HepG2 (cell line): ENCODE measurements around the gene LENG1. TPM values are rescaled to one million over a fixed set of nuclear protein-coding genes. Genes with fewer than 3 reads are reported as not detected.

Experiments
- ATF5 ChIP-seq: sonication (generic); formaldehyde crosslinking; IDR thresholded peaks from 2 replicates; pipeline ENCODE4 v1.4.0; 2020; ENCODE audit warnings: mild to moderate bottlenecking, low read depth, missing genetic modification reagents
- CTCF ChIP-seq: sonication (generic); formaldehyde crosslinking; IDR thresholded peaks from 2 replicates; pipeline ENCODE4 v1.5.0; 2020; ENCODE audit warnings: mild to moderate bottlenecking, missing genetic modification reagents, moderate library complexity
- EED ChIP-seq: sonication (generic); formaldehyde crosslinking; IDR thresholded peaks from 2 replicates; pipeline ENCODE4 v1.5.0; 2020; ENCODE audit warnings: mild to moderate bottlenecking, missing genetic modification reagents
- FOSL1 ChIP-seq: sonication (generic); formaldehyde crosslinking; IDR thresholded peaks from 2 replicates; pipeline ENCODE4 v1.9.0; 2021; ENCODE audit warnings: missing genetic modification reagents, borderline replicate concordance
- MTA1 ChIP-seq: sonication (generic); formaldehyde crosslinking; IDR thresholded peaks from 2 replicates; pipeline ENCODE4 v1.4.0; 2020; ENCODE audit warnings: missing genetic modification reagents, mild to moderate bottlenecking, borderline replicate concordance
- MTF2 ChIP-seq: sonication (generic); formaldehyde crosslinking; IDR thresholded peaks from 2 replicates; pipeline ENCODE4 v1.5.0; 2020; ENCODE audit warnings: missing genetic modification reagents, borderline replicate concordance
- MYC ChIP-seq: sonication (generic); formaldehyde crosslinking; IDR thresholded peaks from 2 replicates; pipeline ENCODE4 v1.9.0; 2021; ENCODE audit warnings: missing genetic modification reagents, borderline replicate concordance
- POGZ ChIP-seq: sonication (generic); formaldehyde crosslinking; IDR thresholded peaks from 2 replicates; pipeline ENCODE4 v1.4.0; 2020; ENCODE audit warnings: mild to moderate bottlenecking, missing genetic modification reagents
- STAG1 ChIP-seq: sonication (generic); formaldehyde crosslinking; IDR thresholded peaks from 2 replicates; pipeline ENCODE4 v1.4.0; 2020; ENCODE audit warnings: missing genetic modification reagents
- TFAP4 ChIP-seq: sonication (generic); IDR thresholded peaks from 2 replicates; pipeline ENCODE4 v1.6.1; 2016; ENCODE audit warnings: low read depth, borderline replicate concordance
- TSC22D2 ChIP-seq: sonication (generic); formaldehyde crosslinking; IDR thresholded peaks from 2 replicates; pipeline ENCODE4 v1.5.1; 2020; ENCODE audit warnings: missing genetic modification reagents, mild to moderate bottlenecking, borderline replicate concordance
- ZFP36L2 ChIP-seq: sonication (generic); formaldehyde crosslinking; IDR thresholded peaks from 2 replicates; pipeline ENCODE4 v1.4.0; 2020; ENCODE audit warnings: missing genetic modification reagents
- ZFP62 ChIP-seq: sonication (generic); formaldehyde crosslinking; IDR thresholded peaks from 2 replicates; pipeline ENCODE4 v1.4.0; 2020; ENCODE audit warnings: missing genetic modification reagents
- ZNF224 ChIP-seq: sonication (generic); formaldehyde crosslinking; IDR thresholded peaks from 2 replicates; pipeline ENCODE4 v1.5.0; 2020; ENCODE audit warnings: mild to moderate bottlenecking, missing genetic modification reagents
- ZNF367 ChIP-seq: sonication (generic); formaldehyde crosslinking; IDR thresholded peaks from 2 replicates; pipeline ENCODE4 v1.4.0; 2020; ENCODE audit warnings: missing genetic modification reagents, borderline replicate concordance
- ZNF570 ChIP-seq: sonication (generic); formaldehyde crosslinking; IDR thresholded peaks from 2 replicates; pipeline ENCODE4 v1.4.0; 2020; ENCODE audit warnings: mild to moderate bottlenecking, missing genetic modification reagents, borderline replicate concordance
- ZNF646 ChIP-seq: sonication (generic); formaldehyde crosslinking; IDR thresholded peaks from 2 replicates; pipeline ENCODE4 v1.9.0; 2021; ENCODE audit warnings: mild to moderate bottlenecking, missing genetic modification reagents
- ZNF670 ChIP-seq: sonication (generic); formaldehyde crosslinking; IDR thresholded peaks from 2 replicates; pipeline ENCODE4 v1.8.0; 2022; ENCODE audit warnings: mild to moderate bottlenecking, missing genetic modification reagents, borderline replicate concordance
- ZSCAN30 ChIP-seq: sonication (generic); formaldehyde crosslinking; IDR thresholded peaks from 2 replicates; pipeline ENCODE4 v1.5.0; 2020; ENCODE audit warnings: mild to moderate bottlenecking, missing genetic modification reagents
- polyA plus RNA-seq, 8 experiments: library from polyadenylated mRNA; depleted of rRNA in 3 of 8; stranded (reverse) in 7 of 8; unstranded in 1 of 8; fragments of >200 nt; fragmentation: Illumina TruSeq in 4 of 8; extraction: Trizol in 4 of 8; gene quantifications; 2 replicates each; pipeline versions ENCODE4 v1.2.1 to v1.2.3, GENCODE V29; 2011 to 2016; ENCODE audit warnings: low read depth in 4 of 8, missing spikeins in 1 of 8, mixed read lengths in 1 of 8; ENCODE audit not compliant: insufficient read depth in 1 of 8
- total RNA-seq, 5 experiments: library from RNA; depleted of rRNA; stranded (reverse); fragments of >200 nt; fragmentation: Illumina TruSeq; extraction: Trizol; gene quantifications; 2 replicates each; pipeline ENCODE4 v1.2.3, GENCODE V29; 2016; ENCODE audit warnings: low read depth in 1 of 5

The LENG1 gene
- total and polyA plus RNA-seq, 2 of the 13 experiments (the other 11 are each of a cell fraction or from before 2014, with no cell fraction given): 1.8 to 3.8 TPM

- TF ChIP-seq EED (CRISPR knock-in tag) (no peak), STAG1 (CRISPR knock-in tag) (no peak), ZFP36L2 (CRISPR knock-in tag) (no peak), TFAP4 (peak; percentile 17; the same call in 1 of the 2 replicates), MYC (CRISPR knock-in tag) (peak; percentile 89), ZNF646 (CRISPR knock-in tag) (no peak), ZNF570 (0 out of 2 replicates have a peak, but pooled peaks have one; percentile 53), POGZ (CRISPR knock-in tag) (peak; percentile 73), MTF2 (CRISPR knock-in tag) (no peak), ZNF670 (CRISPR knock-in tag) (peak; percentile 71; the same call in 1 of the 2 replicates), ATF5 (CRISPR knock-in tag) (no peak), ZNF224 (CRISPR knock-in tag) (0 out of 2 replicates have a peak, but pooled peaks have one; percentile 82), ZSCAN30 (CRISPR knock-in tag) (peak; percentile 65; the same call in 1 of the 2 replicates), ZFP62 (CRISPR knock-in tag) (no peak; the same call in 1 of the 2 replicates), TSC22D2 (no peak), CTCF (no peak), FOSL1 (CRISPR knock-in tag) (no peak), ZNF367 (CRISPR knock-in tag) (no peak), MTA1 (CRISPR knock-in tag) (peak; percentile 55; the same call in 1 of the 2 replicates)
Measured at GRCh38 chr19:54115109-54116063, 44.1 kb downstream of the LENG1 start, which contains the start of the genes PRPF31 and TFPT (continued).
